ENCODE data around the gene FAM193A.
"Not testable (repeated sequence)": the region's sequence is repeated elsewhere in the genome, so short reads cannot be mapped to it uniquely, and the experiment has no call there.

The FAM193A gene

DNA sequence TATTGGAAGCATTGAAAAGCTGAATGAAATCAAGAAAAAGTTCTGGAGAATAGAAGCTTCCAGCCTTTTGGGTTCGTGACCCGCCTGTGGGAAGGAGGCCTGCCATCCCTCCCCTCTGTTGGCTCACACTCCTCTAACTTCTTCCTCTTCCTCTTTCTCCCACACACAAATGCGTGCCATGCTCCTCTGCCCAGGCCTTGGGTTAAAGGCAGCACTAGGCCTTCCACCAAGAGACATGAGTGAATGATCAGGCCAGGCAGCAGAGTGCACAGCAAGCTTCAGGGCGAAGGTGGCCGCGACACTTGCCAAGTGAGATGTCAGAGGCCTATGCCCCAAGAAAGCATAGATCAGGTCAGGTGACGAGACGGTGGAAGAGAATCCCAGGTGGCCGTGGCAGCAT, 38.4 kb downstream of the FAM193A start:
- no peak for DNase-seq (ENCODE audit: low read depth in 2 of 2)

DNA sequence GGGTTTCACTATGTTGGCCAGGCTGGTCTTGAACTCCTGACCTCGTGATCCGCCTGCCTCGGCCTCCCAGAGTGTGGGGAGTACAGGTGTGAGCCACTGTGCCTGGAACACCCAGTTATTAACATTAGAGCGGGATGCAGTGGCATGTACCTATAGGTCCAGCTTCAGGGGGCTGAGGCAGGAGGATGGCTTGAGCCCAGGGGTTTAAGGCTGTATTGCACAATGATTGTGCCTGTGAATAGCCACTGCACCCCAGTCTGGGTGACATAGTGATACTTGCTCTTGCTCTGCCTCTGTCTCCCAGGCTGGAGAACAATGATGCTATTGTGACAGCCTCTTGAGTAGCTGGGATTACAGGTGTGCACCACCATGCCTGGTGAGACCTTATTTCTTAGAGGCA, 39.8 kb downstream of the FAM193A start:
- no peak for DNase-seq (ENCODE audit: low read depth in 2 of 2)

DNA sequence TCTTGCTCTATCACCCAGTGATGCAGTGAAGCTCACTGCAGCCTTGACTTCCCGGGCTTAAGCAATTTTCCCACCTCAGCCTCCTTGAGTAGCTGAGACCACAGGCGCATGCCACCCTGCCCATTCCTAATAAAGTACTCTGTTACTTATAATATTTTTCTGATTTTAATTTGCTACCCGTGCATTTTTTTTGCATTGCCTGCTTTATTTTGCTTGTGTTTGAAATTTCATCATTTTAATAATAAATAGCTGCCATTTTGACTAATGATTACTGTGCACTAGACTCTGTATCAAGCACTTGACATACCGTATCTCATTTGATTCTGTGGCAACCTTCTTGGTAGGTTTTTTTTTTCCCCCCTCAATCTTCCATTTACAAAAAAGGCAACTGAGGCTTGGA, 41.7 kb downstream of the FAM193A start:
- no peak for DNase-seq (ENCODE audit: low read depth in 2 of 2)

DNA sequence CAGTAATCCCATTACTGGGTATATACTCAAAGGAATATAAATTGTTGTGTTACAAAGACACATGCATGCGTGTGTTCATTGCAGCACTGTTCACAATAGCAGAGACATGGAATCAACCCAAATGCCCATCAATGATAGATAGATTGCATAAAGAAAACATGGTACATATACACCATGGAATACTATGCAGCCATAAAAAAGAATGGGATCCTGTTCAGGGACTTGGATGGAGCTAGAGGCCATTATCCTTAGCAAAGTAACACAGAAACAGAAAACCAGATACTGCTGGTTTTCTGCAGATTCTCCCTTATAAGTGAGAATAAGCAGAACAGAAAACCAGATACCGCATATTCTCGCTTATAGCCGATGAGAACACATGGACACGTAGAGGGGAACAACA, 43.5 kb downstream of the FAM193A start:
- no peak for DNase-seq (ENCODE audit: low read depth in 2 of 2)

DNA sequence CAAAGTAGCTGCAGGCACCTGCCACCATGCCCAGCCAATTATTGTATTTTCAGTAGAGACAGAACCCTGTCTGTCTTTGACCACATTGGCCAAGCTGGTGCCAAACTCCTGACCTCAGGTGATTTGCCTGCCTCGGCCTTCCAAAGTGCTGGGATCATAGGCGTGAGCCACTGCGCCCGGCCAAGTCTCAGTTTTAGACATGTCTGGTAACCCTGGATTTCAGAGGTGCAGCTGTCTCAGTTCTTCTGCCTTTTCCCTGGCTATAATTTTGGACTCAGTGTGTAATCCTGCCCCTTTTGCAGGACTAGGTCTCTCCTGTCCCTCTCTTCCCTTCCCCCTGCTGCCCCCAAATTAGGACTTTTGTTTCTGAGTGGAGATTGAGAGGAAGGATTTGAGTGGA, 46.6 kb downstream of the FAM193A start:
- DNase-seq (ENCODE audit: low read depth in 2 of 2): no peak

DNA sequence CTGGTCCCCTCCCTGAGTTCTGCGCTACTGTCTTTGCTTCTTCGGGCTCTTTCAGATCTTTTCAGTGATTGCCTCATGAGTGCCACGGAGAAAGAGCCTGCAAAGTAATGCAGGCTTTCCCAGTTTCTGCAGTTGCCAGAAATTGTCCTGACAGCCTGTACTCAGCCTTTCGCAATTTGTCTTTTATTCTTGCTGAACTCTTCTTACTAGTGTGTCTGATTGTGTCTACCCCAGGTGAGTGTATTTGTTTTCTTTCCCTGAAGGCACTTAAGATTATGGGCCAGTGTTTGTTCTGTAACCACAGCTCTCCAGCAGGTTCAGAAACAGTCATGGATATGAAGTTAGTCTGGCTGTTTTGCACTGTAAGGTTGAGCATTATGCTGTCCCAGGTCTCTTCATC, 47.1 kb downstream of the FAM193A start:
- no peak for DNase-seq (ENCODE audit: low read depth in 2 of 2)

DNA sequence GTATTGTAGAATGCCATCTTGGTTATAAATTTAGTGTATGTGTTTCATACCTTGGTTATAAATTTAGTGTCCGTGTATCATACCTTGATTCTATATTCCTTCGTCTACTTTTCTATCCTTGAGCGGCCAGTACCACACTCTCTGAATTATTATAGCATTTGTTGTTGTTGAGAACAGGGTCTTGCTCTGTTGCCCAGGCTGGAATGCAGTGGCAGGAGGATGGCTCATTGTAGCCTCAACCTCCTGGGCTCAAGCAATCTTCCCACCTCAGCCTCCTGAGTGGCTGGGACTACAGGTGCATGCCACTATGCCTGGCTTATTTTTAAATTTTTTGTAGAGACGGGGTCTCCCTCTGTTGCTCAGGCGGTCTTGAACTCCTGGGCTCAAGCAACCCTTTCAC, 50.1 kb downstream of the FAM193A start:
- no peak for DNase-seq (ENCODE audit: low read depth in 2 of 2)

DNA sequence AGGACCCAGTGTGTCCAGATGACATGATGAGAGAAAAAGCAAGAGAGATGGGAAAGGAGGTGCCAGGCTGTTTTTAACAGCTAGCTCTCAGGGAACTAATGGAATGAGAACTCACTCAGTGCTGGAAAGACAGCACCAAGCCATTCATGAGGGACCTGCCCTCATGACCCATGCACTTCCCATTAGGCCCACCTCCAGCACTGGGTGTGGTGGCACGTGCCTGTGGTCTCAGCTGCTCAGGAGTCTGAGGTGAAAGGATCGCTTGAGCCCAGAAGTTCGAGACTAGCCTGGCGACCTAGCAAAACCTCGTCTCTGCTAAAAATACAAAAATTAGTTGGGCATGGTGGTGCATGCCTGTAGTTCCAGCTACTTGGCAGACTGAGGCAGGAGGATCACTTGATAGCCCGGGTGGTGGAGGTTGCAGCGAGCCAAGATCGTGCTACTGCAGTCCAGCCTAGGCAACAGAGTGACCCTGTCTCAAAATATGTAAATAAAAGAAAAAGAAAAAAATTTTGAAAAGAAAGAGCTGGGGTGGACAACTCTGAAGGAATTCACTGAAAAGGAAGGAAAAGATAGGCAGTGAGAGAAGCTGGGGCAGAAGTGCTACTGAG, 50.9 kb downstream of the FAM193A start:
- DNase-seq (ENCODE audit: low read depth in 2 of 2): no peak

DNA sequence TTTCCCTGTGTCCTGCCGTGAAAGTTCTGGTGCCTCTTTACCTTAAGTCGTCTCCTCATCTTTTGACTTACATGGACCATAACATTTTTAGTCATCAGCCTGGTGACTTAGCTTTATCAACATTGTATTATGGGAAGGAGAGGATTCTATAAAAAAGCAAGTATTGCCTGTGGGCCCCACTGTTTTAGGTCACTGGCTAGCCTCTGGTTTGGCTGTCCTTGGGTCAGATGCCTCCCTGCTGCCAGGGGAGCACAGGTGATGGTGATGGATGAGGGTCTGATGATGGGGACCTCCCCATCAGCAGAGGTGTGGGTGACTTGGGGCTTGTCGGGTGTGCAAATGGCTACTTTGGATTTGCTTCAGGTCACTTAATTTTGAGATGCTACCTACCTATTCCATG, 51.8 kb downstream of the FAM193A start:
- DNase-seq (ENCODE audit: low read depth in 2 of 2): no peak

DNA sequence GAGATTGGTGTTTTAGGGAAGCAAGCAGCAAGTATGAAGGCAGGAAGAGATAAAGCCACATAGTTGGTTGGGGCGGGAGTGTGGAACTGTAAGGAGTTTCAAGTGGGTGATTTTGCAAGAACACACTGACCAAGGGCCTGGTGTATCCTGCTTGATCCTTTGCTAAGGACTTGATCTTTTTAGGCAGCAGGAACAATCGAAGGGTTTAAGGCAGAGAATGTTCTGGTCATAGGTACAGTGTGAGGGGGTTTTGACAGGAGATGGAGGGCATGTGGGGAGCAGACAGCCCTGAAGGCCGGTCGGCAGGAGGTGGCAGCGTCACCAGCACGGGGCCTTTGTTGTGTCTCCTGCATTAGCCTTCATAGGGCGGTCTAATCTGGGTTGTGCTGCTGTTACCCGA, 54.7 kb downstream of the FAM193A start:
- DNase-seq (ENCODE audit: low read depth in 2 of 2): no peak

DNA sequence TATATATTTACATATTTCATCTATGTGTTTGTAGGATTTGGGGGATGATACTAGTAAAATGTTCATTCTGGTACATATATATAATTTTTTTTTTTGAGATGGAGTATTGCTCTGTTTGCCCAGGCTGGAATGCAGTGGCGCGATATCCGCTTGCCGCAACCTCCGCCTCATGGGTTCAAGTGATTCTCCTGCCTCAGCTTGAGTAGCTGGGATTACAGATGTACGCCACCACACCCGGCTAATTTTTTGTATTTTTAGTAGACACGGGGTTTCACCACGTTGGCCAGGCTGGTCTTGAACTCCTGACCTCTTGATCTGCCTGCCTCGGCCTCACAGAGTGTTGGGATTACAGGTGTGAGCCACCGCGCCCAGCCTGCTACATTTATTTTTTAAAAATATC, 55.6 kb downstream of the FAM193A start:
- DNase-seq (ENCODE audit: low read depth in 2 of 2): not testable (repeated sequence)

DNA sequence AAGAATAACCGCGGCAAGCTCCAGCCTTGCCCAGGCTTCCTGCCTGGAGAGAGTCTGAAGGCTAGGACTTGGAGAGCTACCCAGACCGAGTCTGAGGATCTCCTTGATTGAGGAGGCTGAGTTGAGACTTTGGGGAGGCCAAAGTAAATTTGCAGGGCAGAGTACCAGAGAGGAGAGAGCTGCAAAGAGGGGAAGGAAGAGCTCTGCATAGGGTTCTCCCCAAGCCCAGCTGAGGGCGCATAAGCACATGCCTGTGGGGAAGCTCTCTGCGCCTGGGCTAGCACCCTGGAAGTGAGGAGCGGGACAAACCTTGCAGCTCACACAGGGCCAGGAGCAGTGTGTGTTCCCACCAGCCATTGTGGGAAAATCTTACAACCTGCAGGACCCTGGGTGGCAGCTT, 56.1 kb downstream of the FAM193A start:
- no peak for DNase-seq (ENCODE audit: low read depth in 2 of 2)

DNA sequence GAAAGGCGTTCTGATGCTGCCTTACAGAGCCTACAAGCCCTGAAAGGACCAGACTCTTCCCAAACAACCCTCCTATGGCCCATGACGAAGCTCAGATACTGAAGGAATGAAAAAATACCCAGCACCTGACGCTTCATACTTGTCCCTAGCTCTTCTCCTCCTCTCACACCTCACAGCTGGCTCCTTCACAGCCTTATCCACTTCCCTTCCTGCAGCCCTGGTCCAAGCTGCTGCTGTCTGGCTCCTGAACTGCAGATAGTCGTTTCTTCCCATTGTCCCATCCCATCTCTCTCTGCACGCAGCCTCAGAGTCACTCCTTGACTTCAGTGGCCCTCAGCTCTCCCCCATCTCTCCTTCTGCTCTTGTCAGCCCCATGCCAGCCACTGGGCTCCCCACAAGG, 56.6 kb downstream of the FAM193A start:
- DNase-seq (ENCODE audit: low read depth in 2 of 2): no peak

DNA sequence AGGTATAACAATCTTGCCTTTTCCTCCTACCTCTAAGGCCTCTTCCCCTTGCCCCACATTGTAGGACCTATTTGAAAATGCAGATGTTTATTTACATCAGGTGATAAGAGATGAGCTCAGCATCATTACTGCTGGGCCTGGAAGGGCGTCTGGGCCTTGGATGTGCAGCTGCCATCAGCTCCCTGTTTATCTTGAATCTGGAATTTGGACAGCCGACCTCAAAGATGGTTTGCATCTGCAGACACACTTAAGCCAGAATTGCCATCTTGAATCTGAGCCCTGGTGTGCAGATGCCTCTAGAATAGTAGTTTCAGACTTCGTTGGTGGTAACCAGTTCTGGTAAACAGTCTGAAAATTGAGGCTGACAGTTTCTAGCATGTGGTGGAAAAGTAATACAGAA, 59.0 kb downstream of the FAM193A start:
- DNase-seq (ENCODE audit: low read depth in 2 of 2): no peak

DNA sequence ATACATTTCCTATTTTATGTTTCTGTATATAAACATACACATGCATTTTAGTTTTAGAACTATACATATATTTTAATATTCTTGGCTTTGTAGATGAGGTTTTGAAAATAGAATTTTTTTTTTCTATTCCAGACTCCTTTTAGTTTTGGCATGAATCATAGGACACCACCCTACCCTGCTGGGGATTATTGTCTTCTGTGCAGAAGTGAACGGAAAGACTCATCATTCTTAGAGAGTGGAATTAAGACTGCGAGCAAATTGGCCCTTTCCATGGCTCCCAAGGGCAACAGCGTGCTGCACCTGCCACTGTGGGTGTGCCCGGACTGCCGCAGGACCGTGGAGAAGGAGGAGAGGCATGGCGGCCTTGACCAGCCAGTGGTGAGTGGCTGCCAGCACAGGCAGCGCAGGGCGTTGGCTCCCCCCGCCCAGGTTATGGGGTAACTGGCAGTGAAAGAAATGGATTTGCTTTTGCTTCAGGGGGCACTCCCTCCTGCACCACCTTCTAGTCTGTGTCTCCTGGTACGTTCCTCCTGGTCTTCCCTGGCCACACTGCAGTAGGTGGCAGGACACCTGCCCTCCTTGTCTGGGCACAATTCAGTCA, 59.6 kb downstream of the FAM193A start:
- DNase-seq (ENCODE audit: low read depth in 2 of 2): no peak

DNA sequence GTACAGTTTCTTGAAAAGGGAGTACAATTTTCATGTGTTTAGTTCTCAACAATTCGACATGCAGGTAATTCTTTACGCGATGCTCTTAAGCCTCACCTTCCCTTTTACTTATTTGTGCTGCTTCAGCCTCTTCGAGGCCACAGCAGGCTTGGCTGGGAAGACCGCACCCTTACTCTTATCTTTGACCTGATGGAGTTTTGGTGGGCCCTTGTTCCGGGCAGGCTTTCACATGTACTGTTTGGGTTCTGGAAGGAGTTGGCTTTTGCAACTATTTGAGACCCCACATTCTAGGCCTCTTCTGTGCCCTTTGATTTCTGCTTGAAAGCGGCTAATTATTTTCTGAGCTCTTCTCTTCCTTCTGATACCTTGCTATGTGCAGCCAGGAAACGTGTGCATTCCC, 60.2 kb downstream of the FAM193A start:
- no peak for DNase-seq (ENCODE audit: low read depth in 2 of 2)

DNA sequence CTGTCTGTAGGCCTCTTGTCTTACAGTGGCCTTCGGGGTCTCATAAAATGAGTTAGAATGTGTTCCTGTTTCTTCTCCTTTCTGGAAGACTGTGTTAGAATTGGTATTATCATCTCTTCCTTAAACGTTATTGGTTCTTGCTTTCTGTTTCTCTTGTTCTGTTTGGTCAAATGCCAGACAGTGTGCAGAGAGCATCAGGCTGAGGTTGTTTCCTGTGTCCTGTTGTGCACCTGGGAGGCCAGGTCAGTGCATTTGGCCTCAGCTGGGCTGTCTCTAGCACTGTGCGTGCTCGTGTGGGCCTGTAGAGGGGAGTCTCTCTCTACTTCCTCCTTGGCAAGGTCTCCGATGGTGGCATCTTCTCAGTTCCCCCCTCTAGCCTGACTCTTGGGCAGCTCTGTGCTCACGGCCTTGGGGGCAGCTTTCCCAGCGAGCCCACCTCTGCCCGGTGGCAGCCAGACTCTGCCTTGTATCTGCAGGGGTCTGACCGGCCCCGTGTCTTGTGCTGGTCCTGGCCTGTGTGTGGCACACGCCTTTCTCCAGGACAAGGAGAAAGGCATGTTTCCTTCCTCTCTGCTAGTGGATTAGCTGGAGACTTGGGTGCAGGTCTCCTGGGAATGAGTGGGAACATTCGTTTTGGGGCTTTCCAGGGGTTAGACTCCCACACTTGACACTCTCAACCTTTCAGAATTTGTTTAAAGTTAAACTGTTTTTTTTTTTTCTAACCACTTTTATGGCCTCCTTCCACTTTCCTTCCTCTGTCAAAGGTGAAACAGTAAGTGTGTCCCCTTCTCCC, 62.3 kb downstream of the FAM193A start:
- no peak for DNase-seq (ENCODE audit: low read depth in 2 of 2)

DNA sequence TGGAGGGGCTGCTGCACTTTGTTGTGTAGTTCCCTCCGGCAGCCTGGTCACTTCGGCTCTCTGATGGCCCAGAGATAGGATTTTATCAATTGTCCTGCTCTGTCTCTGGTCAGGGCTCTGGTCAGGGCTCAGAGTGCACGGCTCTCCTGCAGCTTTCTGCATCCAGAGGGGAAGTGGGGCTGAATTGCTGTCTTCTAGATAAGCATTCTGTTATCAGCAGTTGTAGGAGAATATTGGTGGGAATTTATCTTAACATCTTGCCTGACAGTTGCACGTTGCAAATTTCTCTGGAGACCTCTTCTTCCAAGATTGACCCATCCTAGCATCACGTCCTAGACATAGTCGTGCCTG, 62.8 kb downstream of the FAM193A start:
- no peak for DNase-seq (ENCODE audit: low read depth in 2 of 2)

DNA sequence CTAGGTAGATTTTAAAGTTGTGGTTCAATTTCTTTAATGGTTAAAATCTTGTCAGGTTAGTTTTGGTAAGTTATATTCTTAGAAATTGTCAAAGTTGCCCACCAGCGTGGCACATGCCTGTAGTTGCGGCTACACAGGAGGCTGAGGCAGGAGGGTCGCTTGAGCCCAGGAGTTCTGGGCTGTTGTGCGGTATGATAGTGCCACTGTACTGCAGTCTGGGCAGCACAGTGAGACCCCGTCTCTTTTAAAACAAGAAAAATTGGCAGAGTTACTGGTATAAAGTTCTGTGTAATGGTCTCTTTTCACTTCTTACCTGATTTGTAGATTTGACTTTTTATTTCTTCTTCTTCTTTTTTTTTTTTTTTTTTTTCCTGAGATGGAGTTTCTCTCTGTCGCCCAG, 64.4 kb downstream of the FAM193A start:
- no peak for DNase-seq (ENCODE audit: low read depth in 2 of 2)

DNA sequence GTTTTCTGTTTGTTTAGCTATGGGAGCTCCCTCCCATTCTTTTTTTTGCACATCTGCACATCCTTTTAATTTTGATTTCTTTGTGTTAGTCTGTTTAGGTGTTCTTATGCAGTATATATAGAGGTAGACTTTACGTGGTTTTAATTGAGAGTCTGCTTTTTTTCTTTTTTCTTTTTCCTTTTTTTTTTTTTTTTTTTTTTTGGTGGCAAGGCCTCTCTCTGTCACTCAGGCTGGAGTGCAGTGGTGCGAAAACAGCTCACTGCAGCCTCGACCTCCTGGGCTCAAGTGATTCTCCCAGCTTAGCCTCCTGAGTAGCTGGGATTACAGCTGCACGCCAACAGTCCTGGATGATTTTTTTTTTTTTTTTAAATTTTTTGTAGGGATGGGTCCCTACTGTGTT, 68.2 kb downstream of the FAM193A start:
- DNase-seq (ENCODE audit: low read depth in 2 of 2): no peak

DNA sequence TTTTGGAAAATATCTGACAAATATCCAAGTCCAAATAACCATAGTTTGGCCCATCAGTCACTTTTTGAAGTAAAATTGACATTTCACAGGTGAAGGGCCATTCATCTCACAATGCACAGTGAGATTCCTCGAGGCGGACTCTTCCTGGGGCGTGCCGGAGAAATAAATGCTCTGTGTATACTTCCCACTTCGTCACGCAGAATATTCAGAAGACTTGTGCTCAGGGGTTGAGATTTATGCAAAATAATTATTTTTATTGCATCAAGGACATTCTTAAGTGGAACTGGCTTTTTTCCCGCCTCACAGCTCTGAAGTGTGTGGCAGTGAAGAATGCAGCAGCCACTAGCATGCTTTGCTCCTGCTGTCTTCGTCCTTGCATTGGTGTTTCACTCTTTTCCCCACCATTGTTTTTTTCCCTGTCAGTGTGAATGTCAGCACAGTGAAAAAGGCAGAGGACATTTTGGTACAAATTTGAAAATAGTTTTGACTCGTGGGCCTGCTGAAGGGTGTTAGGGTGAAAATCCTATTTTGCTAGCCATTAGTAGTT, 70.6 kb downstream of the FAM193A start:
- DNase-seq (ENCODE audit: low read depth in 2 of 2): no peak

DNA sequence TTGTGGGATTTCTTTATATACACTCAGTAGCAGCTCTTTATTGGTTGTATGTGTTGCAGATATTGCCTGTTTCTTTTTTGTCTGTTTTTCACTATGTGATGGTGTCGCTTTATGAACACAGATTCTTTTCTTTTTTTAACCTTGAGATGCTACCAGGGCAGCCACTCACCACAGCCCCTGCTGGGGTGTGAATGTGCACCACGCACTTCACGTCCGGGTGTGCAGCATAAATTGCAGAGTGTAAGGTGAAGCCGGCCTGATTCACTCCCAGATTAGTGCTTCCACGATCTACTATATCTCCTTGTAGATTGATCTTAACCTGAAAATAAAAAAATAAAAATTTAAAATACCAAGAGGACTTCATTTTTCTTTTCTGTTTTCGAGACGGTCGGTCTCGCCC, 71.4 kb downstream of the FAM193A start:
- no peak for DNase-seq (ENCODE audit: low read depth in 2 of 2)

DNA sequence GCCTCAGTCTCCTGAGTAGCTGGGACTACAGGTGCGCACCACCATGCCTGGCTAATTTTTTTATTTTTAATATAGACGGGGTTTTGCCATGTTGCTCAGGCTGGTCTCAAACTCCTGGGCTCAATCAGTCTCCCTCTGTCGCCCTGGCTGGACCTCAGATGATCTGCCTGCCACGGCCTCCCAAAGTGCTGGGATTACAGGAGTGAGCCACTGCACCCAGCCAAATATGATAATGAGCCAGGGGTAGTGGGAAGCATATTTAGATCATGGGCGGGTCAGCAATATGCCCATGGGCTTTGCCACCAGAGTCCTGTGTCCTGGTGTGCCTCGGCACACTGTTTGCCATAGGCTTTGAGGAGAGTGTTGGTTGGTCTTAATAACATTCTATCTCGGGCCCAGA, 71.8 kb downstream of the FAM193A start:
- DNase-seq (ENCODE audit: low read depth in 2 of 2): no peak

Data from stimulated activated CD8-positive, alpha-beta memory T cell treated with anti-CD3 and anti-CD28 coated beads, Interleukin-7, amount 100 ng/mL, for 1 hour (primary cell).